SK-N-MC (cell line): ENCODE measurements around the gene PRODH.
"Not testable (repeated sequence)": the region's sequence is repeated elsewhere in the genome, so short reads cannot be mapped to it uniquely, and the experiment has no call there.

ENCODE experiments used
- DNase-seq: peaks from one replicate; pipeline ENCODE4 v3.0.0-alpha.2; 2011; ENCODE audit warnings: low read depth, low spot score
- H3K27ac ChIP-seq: fragments of 200-600 bp; sonication (generic); 2 replicates; pipeline ENCODE4 v1.5.1; 2016; ENCODE audit warnings: mixed run types
- H3K36me3 ChIP-seq: fragments of 200-600 bp; sonication (generic); 2 replicates; pipeline ENCODE4 v1.6.1; 2017; ENCODE audit warnings: antibody characterized with exemption, low read length, mixed read lengths; ENCODE audit not compliant: insufficient read depth
- H3K4me3 ChIP-seq: fragments of 200-600 bp; sonication (generic); 2 replicates; pipeline ENCODE4 v1.5.1; 2016
- H3K9ac ChIP-seq: fragments of 200-600 bp; sonication (generic); 2 replicates; pipeline ENCODE4 v1.8.0; 2017; ENCODE audit warnings: mixed run types, mixed read lengths; ENCODE audit not compliant: insufficient read length
- H3K9me3 ChIP-seq: fragments of 200-600 bp; sonication (generic); 2 replicates; pipeline ENCODE4 v1.6.1; 2017; ENCODE audit warnings: low read depth, mild to moderate bottlenecking, antibody characterized with exemption, low read length, moderate library complexity, mixed read lengths
- EZH2 ChIP-seq: fragments of 200-600 bp; sonication (generic); IDR thresholded peaks from one replicate; pipeline ENCODE4 v1.6.1; 2017; ENCODE audit warnings: antibody characterized with exemption
- FOXP2 ChIP-seq: optimal IDR thresholded peaks from 2 replicates; pipeline ENCODE3; 2011; ENCODE audit warnings: mild to moderate bottlenecking, moderate library complexity; ENCODE audit not compliant: insufficient read depth; ENCODE audit errors: extremely low read length, control extremely low read depth
- POLR2AphosphoS5 ChIP-seq: IDR thresholded peaks from 2 replicates; pipeline ENCODE4 v1.6.1; 2012; ENCODE audit warnings: mild to moderate bottlenecking, low read depth, low read length, borderline replicate concordance

The PRODH gene

GRCh38 chr22:18955696-18956095 lies 19.6 kb upstream of the PRODH start:
- no peaks in the 10 kb centered on the region for H3K9me3 ChIP-seq
- no peak overlapping the region for H3K4me3 ChIP-seq
- DNase-seq, result no peak
- no peaks in the 10 kb centered on the region for H3K36me3 ChIP-seq
- no peak overlapping the region for H3K9ac ChIP-seq
- no peak for TF ChIP-seq EZH2
- TF ChIP-seq FOXP2, result no peak
- H3K27ac ChIP-seq, result no peak overlapping the region

DNA sequence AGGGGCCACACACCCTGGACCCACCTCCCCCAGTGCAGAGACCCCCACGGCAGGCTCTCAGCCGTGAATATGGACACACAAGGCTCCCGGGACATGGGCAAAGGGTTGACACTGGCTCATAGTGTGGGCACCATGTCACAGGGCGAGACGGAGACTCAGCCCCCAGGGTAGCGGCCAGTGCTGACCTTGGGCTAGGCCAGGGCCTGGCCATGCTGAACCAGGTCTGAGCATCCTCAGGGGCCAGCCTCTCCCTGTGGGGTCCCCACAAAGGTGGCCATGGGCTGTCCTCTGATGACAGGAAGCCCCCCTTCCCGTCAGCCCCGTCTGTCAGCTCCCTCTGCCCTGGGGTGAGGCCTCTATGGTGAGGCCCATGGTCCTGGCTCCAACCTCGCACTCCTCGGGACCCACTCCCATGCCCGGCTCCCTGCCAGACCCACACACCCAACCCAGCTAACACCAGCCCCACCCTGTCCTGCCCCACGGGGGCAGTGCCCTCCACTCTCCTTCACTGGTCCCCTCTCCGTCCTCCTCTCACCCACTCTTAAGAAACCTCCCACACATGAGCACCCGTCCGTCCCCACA lies 19.0 kb upstream of the PRODH start:
- no peaks in the 10 kb centered on the region for H3K9me3 ChIP-seq
- no peak for DNase-seq
- no peak overlapping the region for H3K9ac ChIP-seq
- no peaks in the 10 kb centered on the region for H3K36me3 ChIP-seq
- H3K4me3 ChIP-seq, result no peak overlapping the region
- no peak overlapping the region for H3K27ac ChIP-seq
- no peak for TF ChIP-seq FOXP2
- TF ChIP-seq EZH2, result no peak
- TF ChIP-seq POLR2AphosphoS5, result no peak

DNA sequence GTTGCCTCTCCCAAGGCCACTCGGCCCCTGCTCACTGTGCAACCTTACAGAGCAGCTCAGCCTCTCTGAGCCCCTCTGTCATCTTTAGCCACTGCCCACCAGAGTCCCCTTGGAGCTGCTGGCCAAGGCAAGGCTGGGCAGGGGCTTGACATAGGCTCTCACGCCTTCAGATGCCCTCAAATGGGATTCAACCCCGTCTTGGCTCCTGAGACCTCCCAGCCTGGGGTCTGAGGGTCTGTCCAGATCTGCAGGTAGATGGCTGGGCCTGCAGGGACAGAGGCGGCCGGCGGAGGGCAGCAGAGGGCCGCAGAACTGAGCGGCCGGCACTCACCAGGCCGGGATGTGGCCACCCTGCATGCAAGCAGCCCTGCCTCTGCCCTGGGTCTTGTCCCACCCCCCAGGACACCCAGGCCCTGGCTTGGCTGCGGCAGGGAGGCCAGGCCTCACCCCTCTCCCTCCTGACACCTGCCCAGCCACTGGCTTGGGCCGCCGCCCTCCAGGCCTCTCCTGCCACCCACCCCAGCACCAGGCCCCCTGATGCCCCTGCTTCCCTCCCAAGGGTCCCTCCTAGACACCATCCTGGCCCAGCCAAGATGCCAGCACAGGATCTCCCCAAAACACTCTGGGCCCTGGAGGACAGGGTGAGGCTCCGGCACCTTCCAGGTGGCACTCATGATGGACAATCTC lies 18.4 kb upstream of the PRODH start:
- not testable (repeated sequence) for DNase-seq, H3K36me3 ChIP-seq, H3K9ac ChIP-seq, H3K27ac ChIP-seq, H3K4me3 ChIP-seq, H3K9me3 ChIP-seq

DNA sequence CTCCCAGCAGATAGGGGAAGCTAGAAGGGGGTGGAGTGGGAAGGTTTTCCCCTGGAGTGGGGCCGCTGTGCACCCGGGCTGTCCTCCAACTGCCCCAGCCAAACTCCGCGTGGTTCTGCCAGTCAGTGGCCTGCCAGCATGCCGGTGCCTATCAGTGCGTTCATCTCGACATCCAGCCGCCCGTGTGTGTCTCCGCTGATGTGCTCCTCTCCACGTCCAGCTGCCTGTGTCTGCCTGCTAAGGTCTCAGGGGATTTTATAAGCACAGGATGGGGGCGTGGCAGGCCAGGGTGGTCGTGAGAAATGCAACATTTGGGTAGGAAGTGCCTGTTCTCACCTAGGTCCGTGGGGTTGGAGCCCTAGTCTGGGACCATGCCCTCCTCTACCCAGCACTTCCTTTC lies 17.0 kb upstream of the PRODH start:
- H3K27ac ChIP-seq, H3K9me3 ChIP-seq, H3K4me3 ChIP-seq: not testable (repeated sequence)

DNA sequence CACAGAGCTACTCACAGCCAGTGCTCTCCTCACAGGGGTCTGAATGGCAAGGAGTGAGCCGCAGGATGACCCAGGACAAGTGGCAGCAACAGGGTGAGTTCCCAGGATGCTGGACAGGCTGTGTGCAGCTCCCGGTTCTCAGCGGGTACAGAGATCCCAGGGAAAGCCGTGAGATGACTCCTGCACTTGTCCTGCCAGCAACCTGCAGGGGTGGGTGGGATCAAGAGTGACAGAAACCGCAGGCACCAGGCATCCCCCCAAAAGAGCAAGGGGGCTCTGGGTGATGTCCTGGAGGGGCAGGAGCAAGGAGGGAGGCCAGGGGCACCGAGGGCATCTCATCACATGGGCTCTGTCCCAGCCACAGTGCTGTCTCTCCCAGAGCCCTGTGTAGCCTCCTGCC lies 15.9 kb upstream of the PRODH start:
- Histone ChIP-seq H3K36me3 (no peaks in the 10 kb centered on the region), H3K9me3 (no peaks in the 10 kb centered on the region), H3K27ac (no peak overlapping the region), H3K9ac (no peak overlapping the region), H3K4me3 (no peak overlapping the region)
- TF ChIP-seq POLR2AphosphoS5 (no peak), EZH2 (no peak), FOXP2 (no peak)
- no peak for DNase-seq

More for the DNA sequence above, 17.0 kb upstream of the PRODH start:
- DNase-seq, H3K36me3 ChIP-seq, H3K9ac ChIP-seq: not testable (repeated sequence)

- Histone ChIP-seq H3K9me3 (no peaks in the 10 kb centered on the region), H3K9ac (no peak overlapping the region), H3K27ac (no peak overlapping the region), H3K36me3 (no peaks in the 10 kb centered on the region), H3K4me3 (no peak overlapping the region)
- TF ChIP-seq POLR2AphosphoS5 (no peak), FOXP2 (no peak), EZH2 (no peak)
- DNase-seq, result no peak
Measured at GRCh38 chr22:18950141-18950540, 14.0 kb upstream of the PRODH start.

DNA sequence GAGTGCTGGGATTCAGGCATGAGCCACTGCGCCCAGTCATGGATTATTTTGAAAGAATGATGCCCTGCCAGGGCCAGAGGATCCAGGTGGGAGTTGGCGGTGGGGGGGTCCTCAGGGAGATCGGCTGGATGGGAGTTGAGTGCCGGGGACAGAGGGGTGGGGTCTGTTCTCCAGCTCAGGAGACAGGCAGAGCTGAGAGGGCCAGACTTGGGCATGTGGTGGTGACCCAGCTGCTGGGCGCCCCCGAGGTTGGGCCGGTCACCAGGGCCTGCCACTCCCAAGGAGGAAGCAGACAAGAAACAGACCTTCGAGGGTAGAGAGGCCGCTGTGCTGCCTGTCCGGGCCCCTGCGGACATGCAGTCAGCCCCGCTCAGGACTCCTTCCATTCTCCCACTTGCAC lies 11.8 kb upstream of the PRODH start:
- Histone ChIP-seq H3K9ac (no peak overlapping the region), H3K4me3 (no peak overlapping the region), H3K27ac (no peak overlapping the region), H3K9me3 (no peaks in the 10 kb centered on the region), H3K36me3 (no peaks in the 10 kb centered on the region)
- no peak for TF ChIP-seq POLR2AphosphoS5
- TF ChIP-seq FOXP2, result no peak
- TF ChIP-seq EZH2, result no peak
- no peak for DNase-seq

DNA sequence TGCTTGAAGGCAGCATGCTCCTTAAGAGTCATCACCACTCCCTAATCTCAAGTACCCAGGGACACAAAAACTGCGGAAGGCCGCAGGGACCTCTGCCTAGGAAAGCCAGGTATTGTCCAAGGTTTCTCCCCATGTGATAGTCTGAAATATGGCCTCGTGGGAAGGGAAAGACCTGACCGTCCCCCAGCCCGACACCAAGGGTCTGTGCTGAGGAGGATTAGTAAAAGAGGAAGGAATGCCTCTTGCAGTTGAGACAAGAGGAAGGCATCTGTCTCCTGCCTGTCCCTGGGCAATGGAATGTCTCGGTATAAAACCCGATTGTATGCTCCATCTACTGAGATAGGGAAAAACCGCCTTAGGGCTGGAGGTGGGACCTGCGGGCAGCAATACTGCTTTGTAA lies 11.0 kb upstream of the PRODH start:
- DNase-seq, H3K9ac ChIP-seq, H3K9me3 ChIP-seq, H3K27ac ChIP-seq, H3K4me3 ChIP-seq, H3K36me3 ChIP-seq: not testable (repeated sequence)

DNA sequence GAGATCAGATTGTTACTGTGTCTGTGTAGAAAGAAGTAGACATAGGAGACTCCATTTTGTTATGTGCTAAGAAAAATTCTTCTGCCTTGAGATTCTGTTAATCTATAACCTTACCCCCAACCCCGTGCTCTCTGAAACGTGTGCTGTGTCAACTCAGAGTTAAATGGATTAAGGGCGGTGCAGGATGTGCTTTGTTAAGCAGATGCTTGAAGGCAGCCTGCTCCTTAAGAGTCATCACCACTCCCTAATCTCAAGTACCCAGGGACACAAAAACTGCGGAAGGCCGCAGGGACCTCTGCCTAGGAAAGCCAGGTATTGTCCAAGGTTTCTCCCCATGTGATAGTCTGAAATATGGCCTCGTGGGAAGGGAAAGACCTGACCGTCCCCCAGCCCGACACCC lies 2.6 kb upstream of the PRODH start:
- not testable (repeated sequence) for H3K9me3 ChIP-seq, H3K4me3 ChIP-seq, H3K9ac ChIP-seq, DNase-seq, H3K36me3 ChIP-seq, H3K27ac ChIP-seq

GRCh38 chr22:18934688-18935087 lies 1.4 kb downstream of the PRODH start:
- H3K36me3 ChIP-seq, DNase-seq, H3K9ac ChIP-seq, H3K4me3 ChIP-seq, H3K27ac ChIP-seq, H3K9me3 ChIP-seq: not testable (repeated sequence)
